Endodermal cell (in vitro differentiated cells): ENCODE data around the gene TAAR6. TPM values are rescaled to one million over a fixed set of nuclear protein-coding genes. Genes with fewer than 3 reads are reported as not detected.
"Not testable (repeated sequence)": the region's sequence is repeated elsewhere in the genome, so short reads cannot be mapped to it uniquely, and the experiment has no call there.

ENCODE experiments used
- DNase-seq: peaks from one replicate; pipeline ENCODE4 v3.0.0-alpha.2; 2017
- H3K27ac ChIP-seq: 2 replicates; pipeline ENCODE4 v1.5.1; 2013; ENCODE audit warnings: mild to moderate bottlenecking, low read depth, low read length, moderate library complexity
- H3K27me3 ChIP-seq: 2 replicates; pipeline ENCODE4 v1.6.1; 2013; ENCODE audit warnings: mild to moderate bottlenecking, low read length, moderate library complexity; ENCODE audit not compliant: insufficient read depth, control insufficient read depth, poor library complexity, severe bottlenecking
- H3K36me3 ChIP-seq: 2 replicates; pipeline ENCODE4 v1.7.0; 2013; ENCODE audit warnings: mild to moderate bottlenecking, low read length, moderate library complexity; ENCODE audit not compliant: control insufficient read depth, insufficient read depth
- H3K4me1 ChIP-seq: one replicate; pipeline ENCODE4 v1.7.0; 2013; ENCODE audit warnings: low read length; ENCODE audit not compliant: control insufficient read depth, insufficient read depth
- H3K4me3 ChIP-seq: 2 replicates; pipeline ENCODE4 v1.5.1; 2013; ENCODE audit warnings: mild to moderate bottlenecking, low read length, moderate library complexity
- H3K9ac ChIP-seq: 2 replicates; pipeline ENCODE4 v1.6.1; 2013; ENCODE audit warnings: mild to moderate bottlenecking, low read length, moderate library complexity; ENCODE audit not compliant: poor library complexity, severe bottlenecking; ENCODE audit errors: extremely low read depth
- H3K9me3 ChIP-seq: 2 replicates; pipeline ENCODE4 v1.6.1; 2013; ENCODE audit warnings: mild to moderate bottlenecking, low read length, moderate library complexity; ENCODE audit not compliant: control insufficient read depth
- H3K27ac Mint-ChIP-seq: 2 replicates; pipeline ENCODE4 v1.8.0; 2020; ENCODE audit warnings: mixed read lengths
- H3K27me3 Mint-ChIP-seq: 2 replicates; pipeline ENCODE4 v1.8.0; 2021; ENCODE audit warnings: mild to moderate bottlenecking, mixed read lengths; ENCODE audit not compliant: insufficient read depth
- H3K36me3 Mint-ChIP-seq: 2 replicates; pipeline ENCODE4 v1.8.0; 2020; ENCODE audit warnings: low read depth, mixed read lengths
- H3K4me1 Mint-ChIP-seq: 2 replicates; pipeline ENCODE4 v1.8.0; 2020; ENCODE audit warnings: mixed read lengths
- H3K4me3 Mint-ChIP-seq: 2 replicates; pipeline ENCODE4 v1.8.0; 2020; ENCODE audit warnings: mild to moderate bottlenecking, moderate library complexity, mixed read lengths
- H3K9me3 Mint-ChIP-seq: 2 replicates; pipeline ENCODE4 v1.8.0; 2020; ENCODE audit warnings: mild to moderate bottlenecking, mixed read lengths
- CTCF ChIP-seq: fragments of 200-600 bp; sonication (generic); conservative IDR thresholded peaks from 2 replicates; pipeline ENCODE4 v1.5.0; 2021; ENCODE audit warnings: antibody characterized with exemption, mild to moderate bottlenecking
- WGBS, 2 experiments: methylation state at CpG; one replicate each; pipeline versions ENCODE4 v1.1.5 to v1.1.7; 2013; ENCODE audit warnings: missing lambda C conversion rate in 2 of 2, mixed read lengths in 1 of 2; ENCODE audit not compliant: insufficient coverage in 1 of 2, insufficient read length in 1 of 2; 5-methylcytosine and 5-hydroxymethylcytosine counted together
- total RNA-seq, 2 donors: library from RNA; stranded (reverse); fragmentation: NEBNext Ultra II Directional in 1 of 2; extraction: Animal tissue kit (Norgen Biotek cat#: 25700) in 1 of 2; gene quantifications; 2 replicates in 1 of 2; 3 replicates in 1 of 2; pipeline ENCODE4 v1.2.1, GENCODE V29; 2021

TAAR6 gene
- total RNA-seq, 2 donors from 2014 or later = not detected

- Histone ChIP-seq H3K27ac (no peak overlapping the region), H3K9ac (no peak overlapping the region), H3K4me1 (peaks cover 4% of the 10 kb centered on the region), H3K27me3 (peaks cover 18% of the 10 kb centered on the region), H3K36me3 (no peaks in the 10 kb centered on the region), H3K9me3 (peaks cover 9% of the 10 kb centered on the region), H3K4me3 (no peak overlapping the region)
- H3K4me1 Mint-ChIP-seq = peaks cover 22% of the 10 kb centered on the region
- H3K27me3 Mint-ChIP-seq = peaks cover 14% of the 10 kb centered on the region
- TF ChIP-seq CTCF = peak; percentile 95
- peak; percentile 79 for DNase-seq
- peak overlapping the region; percentile 54 for H3K27ac Mint-ChIP-seq
- peaks cover 4% of the 10 kb centered on the region for H3K36me3 Mint-ChIP-seq
- H3K4me3 Mint-ChIP-seq = peak overlapping the region; percentile 33
- whole genome bisulfite sequencing, 2 experiments = 17 to 39% methylated on average over 2 to 9 of the region's 9 CpGs
- peaks cover 22% of the 10 kb centered on the region for H3K9me3 Mint-ChIP-seq
These were observed 39.7 kb upstream of the TAAR6 start for GRCh38 chr6:132530293-132530974.

- H3K27me3 Mint-ChIP-seq, H3K36me3 Mint-ChIP-seq, H3K27ac ChIP-seq, H3K4me1 Mint-ChIP-seq, H3K4me3 ChIP-seq, H3K4me3 Mint-ChIP-seq, H3K36me3 ChIP-seq, H3K4me1 ChIP-seq, DNase-seq, H3K27ac Mint-ChIP-seq, H3K9ac ChIP-seq: not testable (repeated sequence)
- Histone ChIP-seq H3K9me3 (peaks cover 12% of the 10 kb centered on the region), H3K27me3 (peaks cover 11% of the 10 kb centered on the region)
- WGBS, 2 experiments = 93 to 100% methylated on average over 1 to 2 of the region's 2 CpGs
- H3K9me3 Mint-ChIP-seq = peaks cover 26% of the 10 kb centered on the region
These were observed 35.6 kb upstream of the TAAR6 start for GRCh38 chr6:132534546-132534945.

GRCh38 chr6:132537145-132537544 lies 33.0 kb upstream of the TAAR6 start:
- Histone ChIP-seq H3K4me3 (no peak overlapping the region), H3K36me3 (no peaks in the 10 kb centered on the region), H3K4me1 (no peaks in the 10 kb centered on the region), H3K9ac (no peak overlapping the region), H3K27ac (no peak overlapping the region), H3K27me3 (peaks cover 29% of the 10 kb centered on the region), H3K9me3 (peaks cover 12% of the 10 kb centered on the region)
- H3K4me1 Mint-ChIP-seq = no peaks in the 10 kb centered on the region
- no peak for DNase-seq
- peaks cover 4% of the 10 kb centered on the region for H3K36me3 Mint-ChIP-seq
- no peak for TF ChIP-seq CTCF
- H3K4me3 Mint-ChIP-seq = no peak overlapping the region
- peaks cover 6% of the 10 kb centered on the region for H3K27me3 Mint-ChIP-seq
- WGBS, 2 experiments = 80 to 88% methylated on average over 1 to 3 of the region's 3 CpGs
- no peak overlapping the region for H3K27ac Mint-ChIP-seq
- peaks cover 26% of the 10 kb centered on the region for H3K9me3 Mint-ChIP-seq
